ENCODE results near the gene GFOD2.
A peak's percentile ranks its signal among the peaks of the same experiment; 100 is the strongest.

Gene GFOD2

DNA sequence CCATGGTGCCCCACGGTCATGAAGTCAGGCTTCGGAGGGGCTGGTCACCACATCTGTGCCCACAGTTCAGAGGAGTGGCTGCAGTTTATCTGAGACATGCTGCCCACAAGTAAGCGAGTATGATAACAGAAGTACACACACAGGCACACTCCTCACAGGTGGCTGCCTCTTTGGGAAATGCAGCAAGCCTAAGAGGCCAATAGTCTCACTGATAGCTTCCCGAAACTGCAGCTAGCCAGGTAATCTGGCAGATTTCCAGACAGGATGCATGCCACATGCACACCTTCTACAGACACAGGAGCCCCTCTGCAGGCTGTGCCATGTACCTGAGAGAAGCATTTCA is 12.6 kb upstream of the GFOD2 start:
- no peak for DNase-seq (ENCODE audit: low read depth in 2 of 2)

DNA sequence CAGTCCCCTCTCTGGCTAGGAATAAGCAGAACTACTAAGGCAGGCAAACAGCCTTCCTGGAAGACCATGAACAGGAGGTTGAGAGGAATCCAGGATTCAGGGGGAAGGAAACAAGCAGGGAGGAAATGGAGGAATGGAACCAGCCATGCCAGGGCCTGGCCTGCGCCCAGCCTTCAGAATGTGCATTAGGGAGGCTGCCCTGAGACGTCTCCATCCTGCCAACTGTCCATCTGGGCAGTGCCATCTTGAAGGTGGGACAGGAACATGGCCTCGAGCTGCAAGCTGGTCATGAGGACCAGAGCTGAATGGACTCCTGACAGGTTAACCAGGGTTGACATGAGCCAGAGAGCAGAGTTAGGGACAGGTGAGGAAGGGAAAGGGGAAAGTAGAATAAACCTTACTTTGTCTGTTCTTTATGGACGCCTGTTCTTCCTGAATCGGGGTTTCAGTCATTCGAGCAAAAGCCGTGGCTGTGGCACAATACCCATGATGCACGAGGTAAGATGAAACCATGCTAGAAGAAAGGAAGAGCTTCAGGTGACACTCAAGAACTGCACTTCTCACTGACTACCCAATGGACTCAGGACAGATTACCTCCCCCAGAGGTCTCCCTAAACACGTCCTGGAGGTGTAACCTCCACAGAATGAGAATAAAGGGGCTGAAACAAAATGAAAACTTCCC is 12.1 kb upstream of the GFOD2 start:
- DNase-seq (ENCODE audit: low read depth in 2 of 2), result no peak

- no peak for DNase-seq (ENCODE audit: low read depth in 2 of 2)
Observed at GRCh38 chr16:67730326-67730725, 11.2 kb upstream of the GFOD2 start.

GRCh38 chr16:67729636-67730248 is 10.6 kb upstream of the GFOD2 start:
- DNase-seq (ENCODE audit: low read depth in 2 of 2), result no peak

DNA sequence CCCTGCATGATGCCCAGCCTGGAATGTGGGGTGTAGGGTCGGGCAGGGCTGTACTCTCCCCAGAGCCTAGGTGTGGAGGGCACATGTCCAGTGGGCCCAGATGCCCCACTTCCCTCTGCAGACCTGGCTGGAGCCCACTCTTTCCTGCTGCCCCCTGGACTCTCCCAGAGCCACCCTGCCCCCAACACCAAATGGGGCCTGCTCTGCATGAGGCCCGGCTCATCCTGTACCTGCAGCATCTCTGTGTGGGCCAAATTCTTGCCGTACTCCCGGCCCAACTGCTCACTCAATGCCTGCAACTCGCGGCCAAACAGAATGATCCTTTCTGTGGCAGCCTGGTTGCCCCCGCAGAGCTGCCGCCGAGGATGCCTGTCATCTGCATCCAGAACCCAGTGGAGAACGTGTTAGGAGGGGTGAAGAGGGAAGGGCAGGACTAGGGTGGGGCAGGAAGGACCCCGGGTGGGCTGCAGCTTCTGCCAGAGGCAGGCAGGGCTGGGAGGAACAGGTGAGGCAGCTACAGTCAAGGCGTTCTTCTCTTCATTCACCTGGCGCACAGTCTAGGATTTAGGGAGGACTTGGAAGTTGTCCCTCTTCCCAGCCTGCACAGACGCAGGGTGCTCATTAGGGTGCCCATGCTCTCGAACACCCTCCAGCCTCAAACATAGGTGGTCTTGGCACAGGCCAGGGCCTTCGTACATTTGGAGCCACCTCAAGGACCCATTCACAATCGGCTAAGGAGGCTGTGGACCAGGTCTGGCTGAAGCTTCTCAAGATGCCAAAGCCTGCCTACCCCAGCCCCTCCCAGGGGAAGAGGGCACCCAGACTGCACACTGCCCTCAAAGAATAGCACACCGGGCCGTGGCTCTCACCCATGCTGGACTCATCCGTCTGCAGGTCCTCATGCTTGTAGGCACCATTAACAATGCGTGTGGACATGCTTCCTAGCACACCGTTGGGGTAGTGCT is 8.7 kb upstream of the GFOD2 start:
- no peak for DNase-seq (ENCODE audit: low read depth in 2 of 2)

- no peak for DNase-seq (ENCODE audit: low read depth in 2 of 2)
Observed at GRCh38 chr16:67726106-67727034, 7.3 kb upstream of the GFOD2 start.

DNA sequence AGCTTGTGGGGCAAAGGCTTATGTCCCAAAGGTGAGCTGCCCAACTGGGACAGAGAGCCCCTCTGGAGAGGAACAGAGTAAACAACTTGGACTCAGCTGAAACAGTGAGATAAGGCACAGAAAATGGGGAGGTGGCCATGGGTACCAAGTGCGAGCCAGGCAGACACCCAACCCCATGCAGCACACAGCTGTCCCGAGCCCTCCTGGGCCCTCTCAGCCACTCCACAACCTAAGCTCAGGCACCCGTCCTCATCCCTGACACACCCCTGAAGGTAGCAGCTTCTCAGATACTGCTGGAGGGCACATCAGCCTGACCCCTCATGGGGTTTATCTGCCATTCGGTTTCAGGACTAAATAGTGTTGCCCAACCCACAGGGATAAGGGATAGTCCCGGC is 4.8 kb upstream of the GFOD2 start:
- DNase-seq (ENCODE audit: low read depth in 2 of 2), result no peak

DNA sequence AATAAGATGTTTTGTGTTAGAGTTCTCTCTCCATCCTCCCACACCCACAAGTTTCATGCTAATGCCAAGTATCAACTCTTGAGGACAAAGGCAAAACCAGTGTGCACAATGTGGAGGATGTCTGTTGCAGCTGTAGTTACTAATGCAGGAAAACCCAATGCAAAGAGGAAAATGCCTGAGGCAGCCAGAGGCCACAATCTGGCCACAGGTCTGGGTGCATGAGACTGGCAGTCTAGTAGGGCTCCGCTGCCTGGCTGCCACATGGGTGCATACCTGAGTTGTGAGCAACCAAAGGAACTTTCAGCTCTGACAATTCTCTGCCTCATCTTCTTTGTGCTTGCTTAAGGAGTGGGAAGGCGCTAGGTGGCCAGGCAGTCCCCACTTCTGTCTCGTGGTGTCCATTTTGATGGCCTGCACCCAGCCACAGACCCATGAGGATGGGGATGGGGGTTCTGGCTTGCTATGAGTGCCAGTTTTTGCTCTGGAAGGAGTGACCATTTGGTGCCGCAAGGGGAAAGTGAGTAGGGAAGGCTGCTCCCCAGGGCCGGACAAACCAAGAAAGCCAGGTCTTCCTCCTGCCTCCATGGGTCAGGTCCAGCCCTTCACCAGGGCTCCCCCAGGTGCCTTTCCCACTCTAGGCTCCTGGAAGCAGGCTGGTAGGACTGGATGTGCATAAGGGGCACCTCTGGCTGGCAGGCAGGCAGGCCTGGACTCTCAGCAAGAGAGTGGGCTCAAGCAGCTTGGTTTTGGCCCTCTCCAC is 4.2 kb upstream of the GFOD2 start:
- no peak for DNase-seq (ENCODE audit: low read depth in 2 of 2)

DNA sequence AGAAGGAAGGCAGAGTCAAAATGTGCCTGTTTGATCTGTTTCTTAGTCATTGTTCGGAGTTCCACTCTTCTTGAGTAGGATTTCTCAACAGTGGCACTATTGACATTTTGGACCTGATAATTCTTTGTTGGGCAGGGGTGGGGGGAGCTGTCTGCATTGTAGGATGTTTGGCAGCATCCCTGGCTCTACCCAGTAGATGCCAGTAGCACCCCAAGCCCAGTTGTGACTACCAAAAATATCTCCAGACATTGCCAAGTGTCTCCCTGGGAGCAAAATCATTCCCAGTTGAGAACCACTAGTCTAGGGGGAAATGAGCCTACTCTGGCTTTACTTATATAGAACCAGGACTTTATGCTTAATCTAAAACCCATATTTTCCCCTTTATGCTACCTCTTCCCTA is 1.1 kb upstream of the GFOD2 start:
- DNase-seq (ENCODE audit: low read depth in 2 of 2), result no peak

GRCh38 chr16:67719778-67720144 is 645 bp upstream of the GFOD2 start:
- no peak for DNase-seq (ENCODE audit: low read depth in 2 of 2)

GRCh38 chr16:67718668-67719047 is 458 bp downstream of the GFOD2 start:
- peak; percentile 3 to 6 for DNase-seq (ENCODE audit: low read depth in 2 of 2)

GRCh38 chr16:67716097-67716496 is 3.0 kb downstream of the GFOD2 start:
- DNase-seq (ENCODE audit: low read depth in 2 of 2), result no peak

DNA sequence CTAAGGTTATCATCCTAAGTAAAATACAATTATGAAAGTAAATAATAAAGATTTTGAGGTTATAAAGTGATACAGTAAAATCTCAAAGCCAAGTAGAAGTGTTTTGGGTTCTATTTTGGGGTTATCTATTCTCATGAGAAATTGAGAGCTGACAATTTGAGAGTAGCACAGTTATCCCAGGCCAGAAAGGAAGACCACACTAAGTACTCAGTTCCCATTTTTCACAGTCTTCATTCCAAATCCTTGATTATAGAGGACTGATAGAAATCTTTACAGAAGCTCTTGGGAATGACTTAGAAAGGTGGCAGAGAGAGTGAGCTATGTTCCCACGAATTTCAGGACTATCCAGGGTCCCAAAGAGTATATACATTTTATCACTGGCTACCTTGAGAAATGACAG is 4.6 kb downstream of the GFOD2 start:
- no peak for DNase-seq (ENCODE audit: low read depth in 2 of 2)

DNA sequence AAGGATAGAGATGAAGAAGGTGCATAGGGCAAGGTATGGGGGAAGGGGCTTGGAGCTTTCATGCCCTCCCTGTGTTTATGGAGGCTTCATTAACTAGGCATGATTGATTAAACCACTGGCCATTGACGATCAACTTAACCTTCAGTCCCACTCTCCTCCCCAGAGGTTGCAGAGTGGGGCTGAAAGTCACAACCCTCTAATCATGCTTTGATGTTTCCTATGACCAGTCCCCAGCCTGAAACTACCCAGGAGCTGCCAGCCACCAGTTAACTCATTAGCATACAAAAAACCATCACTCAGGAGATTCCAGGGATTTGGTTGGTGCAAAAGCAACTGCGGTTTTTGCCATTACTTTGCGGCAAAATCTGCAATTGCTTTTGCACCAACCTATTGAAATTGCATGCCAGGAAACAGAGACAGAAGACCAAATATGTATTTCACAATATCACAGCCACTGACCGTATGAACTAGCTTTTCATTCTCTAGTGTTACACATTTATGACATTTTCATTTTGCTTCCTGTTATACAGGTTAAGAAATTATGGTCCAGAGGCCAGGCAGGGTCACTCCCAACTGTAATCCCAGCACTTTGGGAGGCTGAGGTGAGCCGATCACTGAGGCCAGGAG is 5.4 kb downstream of the GFOD2 start:
- DNase-seq (ENCODE audit: low read depth in 2 of 2), result no peak

GRCh38 chr16:67710607-67711006 is 8.5 kb downstream of the GFOD2 start:
- no peak for DNase-seq (ENCODE audit: low read depth in 2 of 2)

DNA sequence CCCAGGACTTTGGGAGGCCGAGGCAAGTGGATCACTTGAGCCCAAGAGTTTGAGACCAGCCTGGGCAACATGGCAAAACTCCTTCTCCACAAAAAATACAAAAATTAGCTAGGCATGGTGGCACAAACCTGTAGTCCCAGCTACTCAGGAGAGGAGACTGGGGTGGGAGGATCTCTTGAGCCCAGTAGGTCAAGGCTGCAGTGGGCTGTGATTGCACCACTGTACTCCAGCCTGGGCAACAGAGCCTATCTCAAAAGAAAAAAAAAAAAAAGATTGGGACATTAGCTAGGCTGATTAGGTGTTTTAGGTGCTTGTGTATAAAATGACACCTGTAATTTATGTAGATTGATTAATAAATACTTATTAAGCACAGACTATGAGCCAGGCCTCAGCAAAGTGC is 10.1 kb downstream of the GFOD2 start:
- DNase-seq (ENCODE audit: low read depth in 2 of 2), result no peak

- DNase-seq (ENCODE audit: low read depth in 2 of 2), result no peak
Observed at GRCh38 chr16:67708368-67708771, 10.7 kb downstream of the GFOD2 start.

- no peak for DNase-seq (ENCODE audit: low read depth in 2 of 2)
Observed at GRCh38 chr16:67707790-67708189, 11.3 kb downstream of the GFOD2 start.

- no peak for DNase-seq (ENCODE audit: low read depth in 2 of 2)
Observed at GRCh38 chr16:67707210-67707609, 11.9 kb downstream of the GFOD2 start.

DNA sequence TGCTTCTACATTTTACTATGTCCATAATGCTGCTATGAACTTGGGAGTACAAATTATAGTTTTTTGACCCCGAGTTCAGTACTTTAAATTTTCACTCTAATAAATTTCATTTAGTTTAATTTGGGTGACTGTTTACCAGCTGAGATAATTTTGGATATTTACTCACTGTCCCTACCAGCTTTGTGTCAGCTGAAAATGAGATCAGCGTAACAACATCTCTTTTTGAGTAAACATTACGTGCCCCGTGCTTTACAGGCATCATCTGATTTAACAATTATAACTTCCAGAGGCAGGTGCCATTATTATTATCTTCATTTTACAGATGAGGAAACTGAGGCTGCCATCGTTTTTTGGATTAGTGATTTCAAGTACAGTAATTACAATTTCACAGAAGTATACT is 15.0 kb downstream of the GFOD2 start:
- no peak for DNase-seq (ENCODE audit: low read depth in 2 of 2)

DNA sequence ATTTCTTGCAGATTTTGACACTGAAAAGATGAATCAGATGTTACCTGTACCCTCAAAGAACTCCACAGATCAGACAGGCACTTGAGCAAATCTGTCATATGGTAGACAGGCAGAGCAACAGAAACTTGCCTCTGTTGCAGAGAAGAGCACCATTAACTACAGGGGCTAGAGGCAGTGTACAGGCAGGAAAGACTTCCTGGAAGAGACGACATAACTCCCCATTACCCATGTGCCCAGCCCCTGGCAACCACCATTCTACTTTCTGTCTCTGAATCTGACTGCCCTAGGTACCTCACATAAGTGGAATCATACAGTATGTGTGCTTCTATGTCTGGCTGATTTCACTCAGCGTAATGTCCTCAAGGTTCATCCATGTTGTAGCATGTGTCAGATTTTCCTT is 15.5 kb downstream of the GFOD2 start:
- DNase-seq (ENCODE audit: low read depth in 2 of 2), result no peak
